ENCODE data around the gene ST6GALNAC5.

Gene ST6GALNAC5

GRCh38 chr1:76950306-76950705 lies 83.0 kb downstream of the ST6GALNAC5 start:
- DNase-seq (ENCODE audit: low spot score), result no peak
- in situ Hi-C loops (cut with MboI; ENCODE audit: low pct_unique_long_range_greater_than_20kb, low sequenced_read_pairs, unreplicated experiment), result no loop called here
- no peak for TF ChIP-seq CTCF (IDR thresholded peaks at IDR 0.05; ENCODE audit: extremely low read depth, insufficient read depth, missing control alignments)

- TF ChIP-seq CTCF (IDR thresholded peaks at IDR 0.05; ENCODE audit: extremely low read depth, insufficient read depth, missing control alignments), result no peak
- DNase-seq (ENCODE audit: low spot score), result no peak
- in situ Hi-C loops (cut with MboI; ENCODE audit: low pct_unique_long_range_greater_than_20kb, low sequenced_read_pairs, unreplicated experiment), result no loop called here
These were observed 83.9 kb downstream of the ST6GALNAC5 start for GRCh38 chr1:76951153-76951552.

GRCh38 chr1:76955652-76956051 lies 88.4 kb downstream of the ST6GALNAC5 start:
- DNase-seq (ENCODE audit: low spot score), result no peak
- in situ Hi-C loops (cut with MboI; ENCODE audit: low pct_unique_long_range_greater_than_20kb, low sequenced_read_pairs, unreplicated experiment), result no loop called here
- TF ChIP-seq CTCF (IDR thresholded peaks at IDR 0.05; ENCODE audit: extremely low read depth, insufficient read depth, missing control alignments), result no peak

GRCh38 chr1:76957961-76958360 lies 90.7 kb downstream of the ST6GALNAC5 start:
- no peak for TF ChIP-seq CTCF (IDR thresholded peaks at IDR 0.05; ENCODE audit: extremely low read depth, insufficient read depth, missing control alignments)
- no peak for DNase-seq (ENCODE audit: low spot score)
- in situ Hi-C loops (cut with MboI; ENCODE audit: low pct_unique_long_range_greater_than_20kb, low sequenced_read_pairs, unreplicated experiment), result no loop called here

- DNase-seq (ENCODE audit: low spot score), result no peak
- in situ Hi-C loops (cut with MboI; ENCODE audit: low pct_unique_long_range_greater_than_20kb, low sequenced_read_pairs, unreplicated experiment), result no loop called here
- no peak for TF ChIP-seq CTCF (IDR thresholded peaks at IDR 0.05; ENCODE audit: extremely low read depth, insufficient read depth, missing control alignments)
These were observed 91.5 kb downstream of the ST6GALNAC5 start for GRCh38 chr1:76958828-76959227.

GRCh38 chr1:76959556-76959955 lies 92.3 kb downstream of the ST6GALNAC5 start:
- DNase-seq (ENCODE audit: low spot score), result no peak
- in situ Hi-C loops (cut with MboI; ENCODE audit: low pct_unique_long_range_greater_than_20kb, low sequenced_read_pairs, unreplicated experiment), result no loop called here
- no peak for TF ChIP-seq CTCF (IDR thresholded peaks at IDR 0.05; ENCODE audit: extremely low read depth, insufficient read depth, missing control alignments)
